DMS53 (cell line): Measurements from ENCODE around the gene RPLP2.

Source experiments
- DNase-seq: peaks from one replicate; lab custom pipeline; 2025; lab: John Stamatoyannopoulos, UW

RPLP2 gene

GRCh38 chr11:849951-850774 lies 40.4 kb downstream of the RPLP2 start:
- DNase-seq: peak; percentile 82

DNA sequence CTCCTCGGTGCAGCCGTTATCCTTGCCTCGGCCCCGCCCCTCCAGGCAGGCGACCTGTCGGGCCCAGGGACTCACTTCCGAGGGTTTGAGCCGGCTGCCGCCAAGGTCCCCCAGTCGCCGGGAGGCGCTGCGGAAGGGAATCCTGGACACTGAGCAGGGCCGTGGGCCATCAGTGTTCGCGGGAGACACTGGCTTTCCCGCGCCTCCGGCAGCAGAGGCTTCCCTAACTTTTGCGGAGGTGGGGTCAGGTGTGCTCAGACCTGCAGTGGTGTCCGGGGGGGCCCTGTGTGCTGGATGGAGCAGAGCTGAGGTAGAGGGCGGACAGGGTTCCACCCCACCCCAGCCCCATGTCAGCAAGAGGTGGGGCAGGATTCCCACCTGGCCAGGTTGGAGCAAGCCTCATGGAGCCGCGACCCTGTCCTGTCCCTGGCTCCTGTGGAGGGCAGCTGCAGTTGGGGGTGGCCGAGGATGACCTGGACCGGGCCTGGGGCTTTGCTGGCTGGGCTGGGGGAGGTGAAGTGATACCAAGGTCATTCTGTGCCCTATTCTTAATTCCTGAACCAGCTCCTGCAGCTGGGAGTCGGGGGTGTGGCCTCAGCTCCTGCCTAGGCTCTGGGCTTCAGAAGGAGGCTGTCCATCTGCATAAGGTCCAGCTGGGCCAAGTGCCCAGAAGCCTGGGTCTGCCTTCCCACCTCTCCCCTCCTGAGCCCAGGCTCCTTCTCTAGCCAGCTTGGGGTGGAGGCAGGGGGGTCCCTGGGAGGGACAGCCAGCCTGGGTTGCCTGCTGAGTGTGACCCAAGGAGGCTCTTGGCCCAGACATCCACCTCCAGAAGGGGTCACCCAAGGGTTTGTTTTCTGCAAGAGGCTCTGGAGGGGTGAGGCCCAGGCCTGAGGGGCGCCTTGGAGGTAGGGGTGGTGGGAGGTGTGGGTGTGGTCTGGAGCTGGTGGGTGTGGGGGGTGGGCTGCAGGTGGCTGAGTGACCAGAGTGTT lies 41.3 kb downstream of the RPLP2 start:
- peak; percentile 83 for DNase-seq

GRCh38 chr11:852762-853161 lies 43.0 kb downstream of the RPLP2 start:
- no peak for DNase-seq

- DNase-seq: no peak
Observed at GRCh38 chr11:853682-854448, 44.1 kb downstream of the RPLP2 start.

- no peak for DNase-seq
Observed at GRCh38 chr11:854601-855329, 45.0 kb downstream of the RPLP2 start.

DNA sequence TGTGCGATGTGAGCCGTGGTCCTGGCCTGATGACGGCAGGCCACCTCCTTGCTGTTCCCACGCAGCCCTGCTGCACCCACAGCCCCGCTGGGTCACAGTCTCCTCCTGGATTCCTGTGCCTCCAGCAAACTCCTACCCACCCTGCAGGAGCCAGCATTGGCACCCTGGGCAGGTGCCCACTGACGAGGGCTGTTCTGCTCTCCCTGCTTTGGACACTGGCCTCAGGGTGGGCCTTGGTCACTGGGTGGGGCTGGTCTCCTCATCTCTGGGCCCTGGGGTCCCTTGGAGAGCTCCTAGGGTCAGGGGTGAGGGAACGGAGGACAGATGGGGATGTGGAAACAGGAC lies 45.5 kb downstream of the RPLP2 start:
- no peak for DNase-seq

- no peak for DNase-seq
Observed at GRCh38 chr11:855796-856195, 46.0 kb downstream of the RPLP2 start.

- DNase-seq: no peak
Observed at GRCh38 chr11:856397-856796, 46.6 kb downstream of the RPLP2 start.

DNA sequence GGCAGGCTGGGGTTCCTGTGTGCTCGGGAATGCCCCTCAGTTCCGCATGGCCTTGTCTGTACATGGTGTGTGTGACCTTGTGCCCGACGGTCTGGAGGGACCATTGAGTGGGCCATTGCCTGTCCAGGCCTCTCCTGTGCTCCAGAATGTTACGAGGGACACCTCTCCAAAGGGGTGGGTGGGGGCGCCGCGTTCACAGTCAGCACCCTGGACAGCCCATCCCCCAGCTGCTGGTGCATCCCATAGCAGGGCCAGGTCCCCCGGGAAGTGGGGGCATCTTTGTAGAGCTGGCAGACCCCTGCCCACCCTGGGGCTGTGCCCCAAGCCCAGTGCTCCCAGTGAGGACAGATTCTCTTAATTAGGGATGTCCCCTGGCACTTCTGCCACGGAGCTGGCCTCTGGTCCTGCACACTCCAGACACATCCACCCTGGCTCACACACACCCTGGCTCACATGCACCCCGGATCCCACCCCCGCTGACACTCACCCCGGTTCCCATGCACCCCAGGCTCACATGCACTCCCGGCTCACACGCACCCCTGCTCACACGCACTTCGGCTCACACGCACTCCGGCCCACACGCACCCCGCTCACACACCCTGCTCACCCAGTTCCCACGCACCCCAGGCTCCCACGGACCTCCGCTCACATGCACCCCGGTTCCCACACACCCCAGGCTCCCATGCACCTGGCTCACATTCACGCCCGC lies 48.4 kb downstream of the RPLP2 start:
- no peak for DNase-seq

DNA sequence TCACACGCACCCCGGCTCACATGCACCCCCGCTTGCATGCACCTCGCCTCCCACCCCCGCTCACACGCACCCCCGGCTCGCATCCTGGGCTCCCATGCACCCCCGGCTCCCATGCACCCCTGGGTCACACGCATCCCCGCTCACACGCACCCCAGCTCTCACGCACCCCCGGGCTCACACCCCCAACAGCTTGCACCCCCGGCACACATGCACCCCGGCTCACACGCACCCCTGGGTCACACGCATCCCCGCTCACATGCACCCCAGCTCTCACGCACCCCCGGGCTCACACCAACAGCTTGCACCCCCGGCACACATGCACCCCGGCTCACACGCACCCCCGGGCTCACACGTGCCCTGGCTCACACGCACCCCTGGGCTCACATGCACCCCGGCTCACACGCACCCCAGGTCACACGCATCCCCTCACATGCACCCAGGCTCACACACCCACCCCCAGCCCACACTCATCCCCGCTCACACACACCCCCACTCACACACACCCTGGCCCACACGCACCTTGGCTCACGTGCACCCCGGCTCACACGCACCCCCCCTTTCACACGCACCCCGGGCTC lies 49.1 kb downstream of the RPLP2 start:
- no peak for DNase-seq

GRCh38 chr11:859394-860131 lies 49.8 kb downstream of the RPLP2 start:
- DNase-seq: peak; percentile 75

GRCh38 chr11:860234-861104 lies 50.7 kb downstream of the RPLP2 start:
- DNase-seq: no peak

- DNase-seq: no peak
Observed at GRCh38 chr11:861105-861479, 51.3 kb downstream of the RPLP2 start.

DNA sequence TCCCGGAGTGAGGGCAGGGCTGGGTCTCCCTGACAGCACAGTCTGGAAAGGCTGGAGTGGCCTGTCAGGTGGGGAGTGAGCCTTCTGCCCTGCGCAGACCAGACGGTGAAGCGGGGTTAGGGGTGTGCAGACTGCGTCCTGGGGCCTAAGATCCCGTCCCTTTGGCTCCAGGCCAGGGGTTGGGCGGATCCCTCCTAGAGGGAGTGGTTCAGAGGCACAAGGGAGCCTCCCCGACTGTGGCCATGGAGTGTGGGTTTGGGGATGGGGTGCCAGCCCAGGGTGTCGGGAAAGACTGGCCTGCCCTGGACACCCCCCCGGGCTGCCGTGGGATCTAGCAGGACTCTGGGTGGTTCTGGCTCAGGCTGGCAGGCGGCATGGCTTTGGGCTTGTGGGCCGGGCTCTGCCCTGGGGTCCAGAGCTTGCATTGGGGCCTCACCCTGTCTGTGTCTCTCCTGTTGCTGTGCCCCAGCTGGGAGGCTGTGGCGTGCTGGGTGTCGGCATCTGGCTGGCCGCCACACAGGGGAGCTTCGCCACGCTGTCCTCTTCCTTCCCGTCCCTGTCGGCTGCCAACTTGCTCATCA lies 52.4 kb downstream of the RPLP2 start:
- no peak for DNase-seq
